Testis (tissue), 3 donors: ENCODE data around the gene ATXN7. TPM values are rescaled to one million over a fixed set of nuclear protein-coding genes. Genes with fewer than 3 reads are reported as not detected.

ENCODE experiments used
- DNase-seq: peaks from one replicate; pipeline ENCODE4 v3.0.0-alpha.2; 2019
- H3K27ac ChIP-seq, 2 donors: fragments of 200-600 bp; sonication (generic); one replicate each; pipeline ENCODE4 v1.5.1; 2019
- H3K27me3 ChIP-seq: fragments of 200-600 bp; sonication (generic); one replicate; pipeline ENCODE4 v1.5.1; 2019
- H3K36me3 ChIP-seq: fragments of 200-600 bp; sonication (generic); one replicate; pipeline ENCODE4 v1.5.1; 2017; ENCODE audit warnings: low read depth; ENCODE audit errors: missing control alignments
- H3K4me1 ChIP-seq: fragments of 200-600 bp; sonication (generic); one replicate; pipeline ENCODE4 v1.5.1; 2019
- H3K4me3 ChIP-seq, 2 donors: fragments of 200-600 bp; sonication (generic); one replicate each; pipeline ENCODE4 v1.5.1; 2017 to 2019
- H3K9me3 ChIP-seq: fragments of 200-600 bp; sonication (generic); one replicate; pipeline ENCODE4 v1.5.1; 2017
- POLR2A ChIP-seq: fragments of 450-650 bp; IDR thresholded peaks from one replicate; pipeline ENCODE4 v1.6.1; 2017; ENCODE audit warnings: antibody characterized with exemption, mild to moderate bottlenecking, moderate library complexity
- WGBS, 2 donors: methylation state at CpG; one replicate each; pipeline ENCODE4 v1.1.5; 2018; 5-methylcytosine and 5-hydroxymethylcytosine counted together
- intact Hi-C: fragments of 100-400 bp; cut with DNase I; formaldehyde crosslinking; loops from one replicate; pipeline ENCODE4 v1.15.1; 2023; ENCODE audit warnings: low total_unique reads
- polyA plus RNA-seq: library from polyadenylated mRNA; stranded (reverse); fragments of 350-450 nt; fragmentation: Illumina TruSeq; extraction: RNeasy Lipid Tissue Mini Kit (QIAGEN cat#74804); gene quantifications from one replicate; pipeline ENCODE4 v1.2.3, GENCODE V29; 2014; ENCODE audit warnings: low read depth, low replicate concordance; ENCODE audit not compliant: insufficient read depth
- total RNA-seq, 2 donors: library from RNA; depleted of rRNA; stranded (reverse); fragments of >200 nt; gene quantifications; one replicate each; pipeline ENCODE4 v1.2.3, GENCODE V29; 2016
- TF ChIP-seq, protein P1 (sequence below), 3 experiments: fragments of 450-650 bp in 2 of 3; fragments of 200-600 bp in 1 of 3; sonication (generic) in 1 of 3; IDR thresholded peaks; one replicate each; pipeline ENCODE4 v1.5.1; 2016 to 2019; ENCODE audit warnings: antibody characterized with exemption in 3 of 3, mild to moderate bottlenecking in 2 of 3, moderate library complexity in 1 of 3

Gene ATXN7
- total and polyA plus RNA-seq, 3 donors from 2014 or later = 30.9 to 47.6 (median 46.0) TPM

GRCh38 chr3:64022451-64023186 is 159.0 kb downstream of the ATXN7 start:
- intact Hi-C loops = no loop called here
- Histone ChIP-seq H3K27ac (peak overlapping the region; percentile 67 to 79), H3K4me1 (peaks cover 10% of the 10 kb centered on the region), H3K36me3 (no peaks in the 10 kb centered on the region), H3K4me3 (peak overlapping the region; percentile 78 to 83), H3K27me3 (no peaks in the 10 kb centered on the region), H3K9me3 (no peaks in the 10 kb centered on the region)
- DNase-seq = peak; percentile 32
- TF ChIP-seq, protein P1, sequence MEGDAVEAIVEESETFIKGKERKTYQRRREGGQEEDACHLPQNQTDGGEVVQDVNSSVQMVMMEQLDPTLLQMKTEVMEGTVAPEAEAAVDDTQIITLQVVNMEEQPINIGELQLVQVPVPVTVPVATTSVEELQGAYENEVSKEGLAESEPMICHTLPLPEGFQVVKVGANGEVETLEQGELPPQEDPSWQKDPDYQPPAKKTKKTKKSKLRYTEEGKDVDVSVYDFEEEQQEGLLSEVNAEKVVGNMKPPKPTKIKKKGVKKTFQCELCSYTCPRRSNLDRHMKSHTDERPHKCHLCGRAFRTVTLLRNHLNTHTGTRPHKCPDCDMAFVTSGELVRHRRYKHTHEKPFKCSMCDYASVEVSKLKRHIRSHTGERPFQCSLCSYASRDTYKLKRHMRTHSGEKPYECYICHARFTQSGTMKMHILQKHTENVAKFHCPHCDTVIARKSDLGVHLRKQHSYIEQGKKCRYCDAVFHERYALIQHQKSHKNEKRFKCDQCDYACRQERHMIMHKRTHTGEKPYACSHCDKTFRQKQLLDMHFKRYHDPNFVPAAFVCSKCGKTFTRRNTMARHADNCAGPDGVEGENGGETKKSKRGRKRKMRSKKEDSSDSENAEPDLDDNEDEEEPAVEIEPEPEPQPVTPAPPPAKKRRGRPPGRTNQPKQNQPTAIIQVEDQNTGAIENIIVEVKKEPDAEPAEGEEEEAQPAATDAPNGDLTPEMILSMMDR (IDR thresholded peaks at IDR 0.05) = no peak
- TF ChIP-seq POLR2A = no peak
- WGBS, 2 donors = 10 to 13% methylated on average over 22 to 24 of the region's 24 CpGs

- Histone ChIP-seq H3K4me3 (peak within 1 kb of the TSS; percentile 78 to 83), H3K27ac (peak within 1 kb of the TSS; percentile 67 to 79), H3K36me3 (no peaks in the 10 kb centered on the region), H3K4me1 (peaks cover 10% of the 10 kb centered on the region), H3K9me3 (no peaks in the 10 kb centered on the region), H3K27me3 (no peaks in the 10 kb centered on the region)
- intact Hi-C loops = no loop called here
- peak; percentile 91 for DNase-seq
- 1 to 5% methylated on average over 14 to 59 of the region's 59 CpGs for WGBS, 2 donors
- no peak for TF ChIP-seq POLR2A
- TF ChIP-seq, protein P1 (IDR thresholded peaks at IDR 0.05) = peak; percentile 98 to 99 (median 99)
Observed at GRCh38 chr3:64023187-64023860, 159.7 kb downstream of the ATXN7 start, which contains the start of gene PSMD6. TSS of gene PSMD6 (minus strand) at chr3:64023494. CDS start at chr3:64023419, 75 bp downstream.

DNA sequence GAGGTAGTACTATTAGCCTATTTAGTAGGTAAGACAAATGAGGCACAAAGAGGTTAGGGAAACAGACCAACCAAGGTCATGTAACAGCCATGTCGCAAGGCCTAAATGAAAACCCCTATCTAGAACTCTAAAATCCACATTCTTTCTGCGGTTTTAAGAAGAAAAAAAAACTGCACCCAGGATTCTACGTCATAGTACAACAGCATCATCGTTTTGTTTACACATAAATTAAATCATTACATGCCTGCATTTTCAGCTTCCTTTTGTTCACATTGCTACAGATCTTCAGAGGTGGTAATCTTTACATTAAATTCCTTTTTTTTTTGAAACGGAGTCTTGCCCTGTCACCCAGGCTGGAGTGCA is 160.2 kb downstream of the ATXN7 start:
- 46 to 64% methylated on average over 5 of the region's 5 CpGs for WGBS, 2 donors
- TF ChIP-seq, protein P1 (IDR thresholded peaks at IDR 0.05) = no peak
- Histone ChIP-seq H3K4me1 (peaks cover 10% of the 10 kb centered on the region), H3K36me3 (no peaks in the 10 kb centered on the region), H3K27ac (peak overlapping the region; percentile 53 to 67), H3K9me3 (no peaks in the 10 kb centered on the region), H3K4me3 (peak overlapping the region; percentile 78 to 83), H3K27me3 (no peaks in the 10 kb centered on the region)
- intact Hi-C loops = no loop called here
- DNase-seq = no peak

- TF ChIP-seq POLR2A = no peak
- TF ChIP-seq, protein P1 (IDR thresholded peaks at IDR 0.05) = no peak
- WGBS, 2 donors = 87 to 95% methylated on average over 2 of the region's 2 CpGs
Observed at GRCh38 chr3:64026346-64026745, 162.7 kb downstream of the ATXN7 start.

More at GRCh38 chr3:64026346-64026745, 162.7 kb downstream of the ATXN7 start:
- Histone ChIP-seq H3K4me1 (peaks cover 10% of the 10 kb centered on the region), H3K27ac (no peak overlapping the region), H3K27me3 (no peaks in the 10 kb centered on the region), H3K36me3 (no peaks in the 10 kb centered on the region), H3K9me3 (no peaks in the 10 kb centered on the region), H3K4me3 (no peak overlapping the region)
- DNase-seq = no peak
- intact Hi-C loops = no loop called here
